ENCODE results near the gene FAM241B. TPM values are rescaled to one million over a fixed set of nuclear protein-coding genes. Genes with fewer than 3 reads are reported as not detected.

The FAM241B gene
- total RNA-seq, 1 experiment from 2014 or later: 24.4 TPM

- Mint-ChIP-seq H3K9me3 (peaks cover 34% of the 10 kb centered on the region), H3K4me3 (no peak overlapping the region), H3K27ac (no peak overlapping the region), H3K27me3 (ENCODE audit: low read depth) (peaks cover 21% of the 10 kb centered on the region), H3K36me3 (peaks cover 9% of the 10 kb centered on the region), H3K4me1 (peaks cover 5% of the 10 kb centered on the region; the same call in 1 of the 2 replicates)
- DNase-seq (ENCODE audit: low spot score) (no peak), ATAC-seq (no peak)
- TF ChIP-seq ZNF317 (CRISPR knock-in tag; IDR thresholded peaks at IDR 0.05; ENCODE audit: borderline replicate concordance, low read depth) (peak; percentile 90), ZNF416 (CRISPR knock-in tag; IDR thresholded peaks at IDR 0.05) (no peak), CDX4 (CRISPR knock-in tag; IDR thresholded peaks at IDR 0.05; ENCODE audit: borderline replicate concordance) (no peak)
- ChIA-PET POLR2A (no interaction called here), CTCF (no interaction called here)
These were observed 5.7 kb upstream of the FAM241B start for GRCh38 chr10:69624245-69624786.

- POLR2A ChIA-PET: no interaction called here
- H3K4me3 Mint-ChIP-seq: no peak overlapping the region
- peaks cover 9% of the 10 kb centered on the region for H3K36me3 Mint-ChIP-seq
- peaks cover 8% of the 10 kb centered on the region for H3K4me1 Mint-ChIP-seq
- no peak for ATAC-seq
- H3K27ac Mint-ChIP-seq: no peak overlapping the region
- TF ChIP-seq RELA (CRISPR knock-in tag; IDR thresholded peaks at IDR 0.05; ENCODE audit: borderline replicate concordance) (no peak), ZMAT4 (CRISPR knock-in tag; IDR thresholded peaks at IDR 0.05) (no peak), ZNF121 (CRISPR knock-in tag; IDR thresholded peaks at IDR 0.05) (no peak), JAZF1 (CRISPR knock-in tag; IDR thresholded peaks at IDR 0.05) (no peak), GRHL2 (CRISPR knock-in tag; IDR thresholded peaks at IDR 0.05; ENCODE audit: insufficient replicate concordance, severe bottlenecking) (no peak), ELF4 (CRISPR knock-in tag; IDR thresholded peaks at IDR 0.05; ENCODE audit: low read depth) (no peak), ETV6 (CRISPR knock-in tag; IDR thresholded peaks at IDR 0.05) (no peak), CTCF (IDR thresholded peaks at IDR 0.05) (no peak), TP53 (CRISPR knock-in tag; IDR thresholded peaks at IDR 0.05) (no peak), NR2C2 (CRISPR knock-in tag; IDR thresholded peaks at IDR 0.05) (no peak), EMX1 (CRISPR knock-in tag; IDR thresholded peaks at IDR 0.05) (no peak), ZBTB21 (CRISPR knock-in tag; IDR thresholded peaks at IDR 0.05; ENCODE audit: borderline replicate concordance) (no peak), SP1 (CRISPR knock-in tag; conservative IDR thresholded peaks at IDR 0.05) (no peak), FOXP4 (CRISPR knock-in tag; IDR thresholded peaks at IDR 0.05) (no peak)
- H3K9me3 Mint-ChIP-seq: peaks cover 28% of the 10 kb centered on the region
- DNase-seq (ENCODE audit: low spot score): no peak
- H3K27me3 Mint-ChIP-seq (ENCODE audit: low read depth): peaks cover 18% of the 10 kb centered on the region
- CTCF ChIA-PET: interaction anchor here (3.5 kb wide), 1 partner anchor 10 kb away, joined by 14 read pairs; no protein-coding TSS in a partner anchor
These were observed 3.2 kb upstream of the FAM241B start for GRCh38 chr10:69626826-69627225.

GRCh38 chr10:69628891-69629290, 1.2 kb upstream of the FAM241B start:
- POLR2A ChIA-PET: no interaction called here
- CTCF ChIA-PET: interaction anchor here (0.6 to 3.5 kb wide), 29 partner anchors 8 to 221 kb away, joined by 3 to 21 read pairs (median 4); partner anchors contain the start of gene NEUROG3
- peak overlapping the region; percentile 75; the same call in 1 of the 2 replicates for H3K4me3 Mint-ChIP-seq
- H3K36me3 Mint-ChIP-seq: peaks cover 22% of the 10 kb centered on the region
- H3K9me3 Mint-ChIP-seq: peaks cover 13% of the 10 kb centered on the region
- H3K27ac Mint-ChIP-seq: no peak overlapping the region
- DNase-seq (ENCODE audit: low spot score) (no peak), ATAC-seq (no peak)
- peaks cover 18% of the 10 kb centered on the region for H3K27me3 Mint-ChIP-seq (ENCODE audit: low read depth)
- TF ChIP-seq ZNF512 (CRISPR knock-in tag; IDR thresholded peaks at IDR 0.05; ENCODE audit: borderline replicate concordance): no peak
- no peak for TF ChIP-seq CBFB (CRISPR knock-in tag; IDR thresholded peaks at IDR 0.05; ENCODE audit: low read depth)
- no peak for TF ChIP-seq PREB (CRISPR knock-in tag; IDR thresholded peaks at IDR 0.05; ENCODE audit: borderline replicate concordance)
- no peak for TF ChIP-seq TEAD1 (CRISPR knock-in tag; IDR thresholded peaks at IDR 0.05)
- peaks cover 8% of the 10 kb centered on the region for H3K4me1 Mint-ChIP-seq

Data from WTC11 (cell line).